HEK293 (cell line): ENCODE results near the gene CACYBP.
A peak's percentile ranks its signal among the peaks of the same experiment; 100 is the strongest.

ENCODE experiments used
- CTCF ChIA-PET: fragments of 350-600 bp; formaldehyde crosslinking; extraction: SDS; loops from one replicate; lab custom pipeline; 2021; ENCODE audit warnings: antibody characterized with exemption; lab: Yijun Ruan, JAX
- POLR2A ChIA-PET: fragments of 300-600 bp; formaldehyde crosslinking; extraction: SDS; loops from one replicate; lab custom pipeline; 2020; ENCODE audit warnings: antibody characterized with exemption, inconsistent platforms; lab: Yijun Ruan, JAX
- H3K27ac ChIP-seq: fragments of 200-500 bp; sonication (Bioruptor generic); 2 replicates; pipeline ENCODE4 v1.5.1; 2014; ENCODE audit warnings: low read depth, low read length, control low read depth, inconsistent platforms; ENCODE audit errors: extremely low read depth
- H3K36me3 ChIP-seq, 2 experiments: fragments of 200-500 bp in 1 of 2; sonication (Bioruptor generic) in 1 of 2; 1 replicate in 1 of 2; 2 replicates in 1 of 2; pipeline ENCODE4 v1.5.1; 2014 to 2017; ENCODE audit warnings: inconsistent platforms in 2 of 2, low read length in 2 of 2; ENCODE audit not compliant: control insufficient read depth in 2 of 2, insufficient read depth in 1 of 2
- H3K4me1 ChIP-seq: fragments of 200-500 bp; sonication (Bioruptor generic); 2 replicates; pipeline ENCODE4 v1.5.1; 2014; ENCODE audit warnings: mild to moderate bottlenecking, low read length, inconsistent platforms; ENCODE audit not compliant: control insufficient read depth, insufficient read depth
- H3K4me3 ChIP-seq: 2 replicates; pipeline ENCODE4 v1.5.1; 2011; ENCODE audit warnings: low read depth, mild to moderate bottlenecking, control low read depth, low read length, moderate library complexity
- H3K9me3 ChIP-seq: fragments of 200-500 bp; sonication (Bioruptor generic); 2 replicates; pipeline ENCODE4 v1.5.1; 2014; ENCODE audit warnings: low read depth, low read length, inconsistent platforms; ENCODE audit not compliant: control insufficient read depth, insufficient read depth
- BCL11B ChIP-seq: fragments of 450-650 bp; formaldehyde crosslinking; IDR thresholded peaks from 2 replicates; pipeline ENCODE4 v1.5.1; 2016; ENCODE audit warnings: low read depth, missing biosample characterization, missing genetic modification characterization
- SCRT1 ChIP-seq: fragments of 450-650 bp; formaldehyde crosslinking; IDR thresholded peaks from 2 replicates; pipeline ENCODE4 v1.5.1; 2016; ENCODE audit warnings: missing biosample characterization, missing genetic modification characterization, borderline replicate concordance
- SCRT2 ChIP-seq: fragments of 450-650 bp; formaldehyde crosslinking; IDR thresholded peaks from 2 replicates; pipeline ENCODE4 v1.5.1; 2016; ENCODE audit warnings: missing biosample characterization, missing genetic modification characterization
- YY2 ChIP-seq: fragments of 450-650 bp; formaldehyde crosslinking; IDR thresholded peaks from 2 replicates; pipeline ENCODE4 v1.5.1; 2016; ENCODE audit warnings: missing biosample characterization, missing genetic modification characterization
- ZBTB44 ChIP-seq: fragments of 450-650 bp; IDR thresholded peaks from 2 replicates; pipeline ENCODE4 v1.5.1; 2018; ENCODE audit warnings: missing biosample characterization, mild to moderate bottlenecking, missing genetic modification characterization
- ZBTB7A ChIP-seq: fragments of 450-650 bp; formaldehyde crosslinking; IDR thresholded peaks from 2 replicates; pipeline ENCODE4 v1.5.1; 2016; ENCODE audit warnings: low read depth, missing biosample characterization, missing genetic modification characterization
- ZIC2 ChIP-seq: fragments of 450-650 bp; formaldehyde crosslinking; IDR thresholded peaks from 2 replicates; pipeline ENCODE4 v1.5.1; 2016; ENCODE audit warnings: missing biosample characterization, missing genetic modification characterization
- ZNF169 ChIP-seq: fragments of 450-650 bp; formaldehyde crosslinking; IDR thresholded peaks from 2 replicates; pipeline ENCODE4 v1.5.1; 2016; ENCODE audit warnings: missing biosample characterization, missing genetic modification characterization
- ZNF48 ChIP-seq: fragments of 450-650 bp; formaldehyde crosslinking; IDR thresholded peaks from 2 replicates; pipeline ENCODE4 v1.5.1; 2016; ENCODE audit warnings: missing biosample characterization, missing genetic modification characterization
- ZNF548 ChIP-seq: fragments of 450-650 bp; formaldehyde crosslinking; IDR thresholded peaks from 2 replicates; pipeline ENCODE4 v1.5.1; 2016; ENCODE audit warnings: missing biosample characterization, missing genetic modification characterization
- ZNF664 ChIP-seq: fragments of 450-650 bp; formaldehyde crosslinking; IDR thresholded peaks from 2 replicates; pipeline ENCODE4 v1.5.1; 2016; ENCODE audit warnings: missing biosample characterization, missing genetic modification characterization
- TF ChIP-seq, protein P1 (sequence below): sonication (generic); formaldehyde crosslinking; IDR thresholded peaks from 2 replicates; pipeline ENCODE4 v1.8.1; 2022; ENCODE audit warnings: mild to moderate bottlenecking, moderate library complexity, missing genetic modification reagents

Gene CACYBP

DNA sequence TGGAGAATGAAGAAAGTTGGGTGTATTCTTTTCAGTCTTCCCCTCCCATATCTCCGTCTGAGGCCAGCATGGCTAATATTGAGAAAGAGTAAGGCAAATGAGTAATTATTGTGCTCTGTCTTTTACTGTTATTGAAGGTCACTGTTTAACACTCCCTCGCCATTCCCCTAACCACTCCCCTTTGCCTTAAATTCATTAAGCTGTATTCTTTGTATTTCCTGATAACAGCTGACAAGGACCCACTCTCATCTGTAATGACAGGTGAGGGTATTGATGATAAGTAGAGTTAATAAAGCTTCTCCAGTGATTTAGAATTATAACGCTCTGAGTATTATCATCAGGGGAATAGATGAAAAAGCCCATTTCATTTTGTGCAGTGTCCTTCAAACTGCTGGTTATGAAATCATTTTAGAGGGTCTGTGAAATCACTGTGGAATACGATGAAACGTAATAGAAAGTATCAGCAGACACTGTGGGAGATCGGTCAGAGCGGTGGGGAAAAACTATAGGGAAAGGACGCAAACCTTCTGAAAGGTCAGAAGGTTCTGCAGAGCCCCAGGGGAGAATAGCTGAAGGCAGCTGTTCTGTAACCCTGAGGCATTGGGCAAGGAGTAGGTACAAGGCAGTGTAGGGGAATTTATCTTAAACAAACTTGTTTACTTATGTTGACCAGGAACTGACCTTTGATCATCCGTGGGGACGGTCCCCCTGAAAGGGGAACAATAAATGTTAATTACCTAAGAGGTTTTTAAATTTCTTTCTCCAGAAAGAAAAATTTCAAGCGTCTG, 46.3 kb upstream of the CACYBP start:
- ChIA-PET CTCF (no interaction called here), POLR2A (no interaction called here)
- Histone ChIP-seq H3K4me3 (no peak overlapping the region), H3K36me3 (no peaks in the 10 kb centered on the region), H3K27ac (no peak overlapping the region), H3K9me3 (no peaks in the 10 kb centered on the region), H3K4me1 (peaks cover 12% of the 10 kb centered on the region; the same call in 1 of the 2 replicates)
- TF ChIP-seq ZNF548 (tag by site-specific recombination) (no peak), ZIC2 (tag by site-specific recombination) (peak; percentile 13; the same call in 1 of the 2 replicates)

DNA sequence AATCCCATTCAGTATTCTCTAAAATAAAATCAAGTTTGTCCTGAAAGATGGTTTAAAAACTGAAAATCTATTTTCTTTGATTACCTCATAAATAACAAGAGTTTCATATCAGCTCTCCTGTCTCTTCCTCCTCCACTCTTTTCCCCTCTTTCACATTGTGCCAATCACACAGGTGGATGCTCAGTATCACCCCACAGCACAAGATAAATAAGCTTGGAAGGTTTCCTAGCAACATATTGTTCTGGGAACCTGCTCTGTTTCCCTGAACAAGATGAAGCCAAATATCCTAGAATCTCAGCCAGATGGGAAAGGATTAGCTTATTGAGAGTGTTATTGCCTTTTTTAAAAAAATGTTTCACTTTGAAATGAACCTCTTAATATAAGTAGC, 45.7 kb upstream of the CACYBP start:
- POLR2A ChIA-PET = no interaction called here
- TF ChIP-seq ZNF48 (tag by site-specific recombination) (no peak), SCRT2 (tag by site-specific recombination) (peak; percentile 86), SCRT1 (tag by site-specific recombination) (peak; percentile 59), ZNF169 (tag by site-specific recombination) (no peak)
- Histone ChIP-seq H3K27ac (no peak overlapping the region), H3K4me3 (no peak overlapping the region), H3K9me3 (no peaks in the 10 kb centered on the region), H3K4me1 (peaks cover 12% of the 10 kb centered on the region; the same call in 1 of the 2 replicates), H3K36me3 (no peaks in the 10 kb centered on the region)
- CTCF ChIA-PET = no interaction called here

- ChIA-PET CTCF (no interaction called here), POLR2A (no interaction called here)
- peaks cover 12% of the 10 kb centered on the region; the same call in 1 of the 2 replicates for H3K4me1 ChIP-seq
- H3K27ac ChIP-seq = no peak overlapping the region
- H3K4me3 ChIP-seq = no peak overlapping the region
- no peaks in the 10 kb centered on the region for H3K36me3 ChIP-seq
- H3K9me3 ChIP-seq = no peaks in the 10 kb centered on the region
- TF ChIP-seq, protein P1, sequence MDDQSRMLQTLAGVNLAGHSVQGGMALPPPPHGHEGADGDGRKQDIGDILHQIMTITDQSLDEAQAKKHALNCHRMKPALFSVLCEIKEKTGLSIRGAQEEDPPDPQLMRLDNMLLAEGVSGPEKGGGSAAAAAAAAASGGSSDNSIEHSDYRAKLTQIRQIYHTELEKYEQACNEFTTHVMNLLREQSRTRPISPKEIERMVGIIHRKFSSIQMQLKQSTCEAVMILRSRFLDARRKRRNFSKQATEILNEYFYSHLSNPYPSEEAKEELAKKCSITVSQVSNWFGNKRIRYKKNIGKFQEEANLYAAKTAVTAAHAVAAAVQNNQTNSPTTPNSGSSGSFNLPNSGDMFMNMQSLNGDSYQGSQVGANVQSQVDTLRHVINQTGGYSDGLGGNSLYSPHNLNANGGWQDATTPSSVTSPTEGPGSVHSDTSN (CRISPR knock-in tag) = no peak
- TF ChIP-seq ZNF664 (tag by site-specific recombination) (no peak), ZBTB44 (tag by site-specific recombination) (0 out of 2 replicates have a peak, but pooled peaks have one; percentile 10), ZBTB7A (tag by site-specific recombination) (no peak), BCL11B (tag by site-specific recombination) (no peak)
Observed at GRCh38 chr1:174954671-174955669, 44.8 kb upstream of the CACYBP start.

DNA sequence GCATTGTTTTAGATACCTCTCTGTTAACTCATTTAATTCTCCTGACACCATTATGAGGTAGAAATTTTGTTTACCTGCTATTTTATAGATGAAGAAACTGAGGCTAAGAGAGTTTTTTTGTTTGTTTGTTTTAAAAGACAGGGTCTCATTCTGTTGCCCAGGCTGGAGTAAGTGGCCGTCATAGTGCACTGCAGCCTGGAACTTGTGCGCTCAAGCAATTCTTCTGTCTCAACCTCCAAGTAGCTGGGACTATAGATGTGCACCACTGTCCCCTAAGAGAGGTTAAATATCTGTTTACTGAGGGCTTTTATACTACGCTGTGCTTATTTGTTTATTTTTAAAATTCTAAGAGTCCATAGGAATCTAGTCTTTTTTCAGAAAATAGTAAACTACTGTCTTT, 43.7 kb upstream of the CACYBP start:
- CTCF ChIA-PET = no interaction called here
- POLR2A ChIA-PET = no interaction called here
- Histone ChIP-seq H3K27ac (no peak overlapping the region), H3K9me3 (no peaks in the 10 kb centered on the region), H3K4me3 (no peak overlapping the region), H3K36me3 (no peaks in the 10 kb centered on the region), H3K4me1 (peaks cover 12% of the 10 kb centered on the region; the same call in 1 of the 2 replicates)
- no peak for TF ChIP-seq YY2 (tag by site-specific recombination)
